GM13976 (cell line): ENCODE results near the gene NYAP1.

Experiments used
- DNase-seq: peaks from one replicate; pipeline ENCODE4 v3.0.0; 2012; ENCODE audit warnings: low spot score
- CTCF ChIP-seq: IDR thresholded peaks from 2 replicates; pipeline ENCODE4 v1.5.1; 2012; ENCODE audit warnings: borderline replicate concordance, mild to moderate bottlenecking; ENCODE audit not compliant: insufficient read depth; ENCODE audit errors: extremely low read depth, missing control alignments, control extremely low read depth
- in situ Hi-C: fragments of 300-500 bp; cut with MboI; formaldehyde crosslinking; loops from one replicate; pipeline ENCODE4 v1.12.0; 2022; ENCODE audit warnings: low sequenced_read_pairs, mixed read lengths, inconsistent platforms; ENCODE audit not compliant: unreplicated experiment

The NYAP1 gene

GRCh38 chr7:100477871-100478267 is 5.9 kb upstream of the NYAP1 start:
- TF ChIP-seq CTCF, result no peak
- in situ Hi-C loops, result no loop called here
- DNase-seq, result no peak

GRCh38 chr7:100478958-100479660 is 4.6 kb upstream of the NYAP1 start, which contains the start of gene TSC22D4:
Gene TSC22D4, minus strand, starts transcription at chr7:100479214. Its CDS starts 1,176 bp downstream, at chr7:100478038.
- in situ Hi-C loops, result no loop called here
- TF ChIP-seq CTCF, result no peak
- DNase-seq, result peak; percentile 94

GRCh38 chr7:100481466-100481865 is 2.3 kb upstream of the NYAP1 start:
- in situ Hi-C loops, result no loop called here
- DNase-seq, result no peak
- TF ChIP-seq CTCF, result no peak

GRCh38 chr7:100482728-100483089 is 1.0 kb upstream of the NYAP1 start:
- no peak for TF ChIP-seq CTCF
- in situ Hi-C loops, result no loop called here

GRCh38 chr7:100483090-100483721 is 521 bp upstream of the NYAP1 start:
- peak; percentile 92 for TF ChIP-seq CTCF
- peak; percentile 91 for DNase-seq
- in situ Hi-C loops, result no loop called here

More at GRCh38 chr7:100482728-100483089, 1.0 kb upstream of the NYAP1 start:
- DNase-seq, result no peak

GRCh38 chr7:100484673-100485045 is 932 bp downstream of the NYAP1 start:
- peak; percentile 10 for DNase-seq
- in situ Hi-C loops, result no loop called here
- TF ChIP-seq CTCF, result no peak

- TF ChIP-seq CTCF, result no peak
- in situ Hi-C loops, result no loop called here
- peak; percentile 17 for DNase-seq
Measured at GRCh38 chr7:100485471-100485876, 1.7 kb downstream of the NYAP1 start.
